ENCODE results near the gene TNIP1.

GRCh38 chr5:151066920-151067319 lies 13.9 kb downstream of the TNIP1 start:
- TF ChIP-seq CTCF (conservative IDR thresholded peaks at IDR 0.05; ENCODE audit: low read length) (no peak), EZH2phosphoT487 (IDR thresholded peaks at IDR 0.05; ENCODE audit: borderline replicate concordance, low read depth, low read length) (no peak)
